H1 (cell line): ENCODE results near the gene KRT35. TPM values are rescaled to one million over a fixed set of nuclear protein-coding genes. Genes with fewer than 3 reads are reported as not detected.

ENCODE experiments used
- CTCF ChIA-PET: fragments of 300-600 bp; sonication (Branson Sonifier 250); formaldehyde crosslinking; loops from one replicate; lab custom pipeline; 2021; ENCODE audit not compliant: partially characterized antibody; lab: Charles Lee
- POLR2A ChIA-PET: fragments of 300-600 bp; sonication (Branson Sonifier 250); formaldehyde crosslinking; loops from one replicate; lab custom pipeline; 2021; ENCODE audit warnings: inconsistent platforms; ENCODE audit not compliant: partially characterized antibody; lab: Charles Lee
- DNase-seq, 2 experiments: peaks; one replicate each; pipeline versions ENCODE4 v3.0.0 to v3.0.0-alpha.2; 2010 to 2022; ENCODE audit warnings: low spot score in 2 of 2, low read depth in 1 of 2, mixed read lengths in 1 of 2
- FAIRE-seq: peaks from 2 replicates; lab custom pipeline; 2011; peaks lifted over from hg19 to GRCh38; lab: Jason Lieb, UNC
- H2AFZ ChIP-seq: 2 replicates; pipeline ENCODE4 v1.8.1; 2012; ENCODE audit warnings: low read length, inconsistent platforms
- H2AK5ac ChIP-seq: 2 replicates; pipeline ENCODE4 v1.6.1; 2013; ENCODE audit warnings: low read depth, low read length
- H2BK120ac ChIP-seq: replicated peaks from 2 replicates; pipeline ENCODE3; 2013; ENCODE audit warnings: low read depth, low read length, inconsistent platforms
- H2BK12ac ChIP-seq: 2 replicates; pipeline ENCODE4 v1.6.1; 2013; ENCODE audit warnings: low read depth, low read length
- H2BK15ac ChIP-seq: 2 replicates; pipeline ENCODE4 v1.6.1; 2013; ENCODE audit warnings: low read length
- H2BK20ac ChIP-seq: 2 replicates; pipeline ENCODE4 v1.6.1; 2013; ENCODE audit warnings: low read length
- H2BK5ac ChIP-seq: 2 replicates; pipeline ENCODE4 v1.6.1; 2013; ENCODE audit warnings: low read depth, low read length
- H3K14ac ChIP-seq: 2 replicates; pipeline ENCODE4 v1.6.1; 2013; ENCODE audit warnings: inconsistent platforms; ENCODE audit not compliant: insufficient read length
- H3K18ac ChIP-seq: 2 replicates; pipeline ENCODE4 v1.6.1; 2013; ENCODE audit warnings: low read length; ENCODE audit errors: extremely low read depth
- H3K23ac ChIP-seq: 2 replicates; pipeline ENCODE4 v1.6.1; 2013; ENCODE audit warnings: inconsistent platforms; ENCODE audit not compliant: insufficient read length
- H3K23me2 ChIP-seq: 2 replicates; pipeline ENCODE4 v1.6.1; 2013; ENCODE audit warnings: low read depth, low read length
- H3K27ac ChIP-seq: 2 replicates; pipeline ENCODE4 v1.6.1; 2011; ENCODE audit warnings: low read depth, low read length, inconsistent platforms
- H3K27me3 ChIP-seq, 4 experiments: replicated peaks in 1 of 4; 1 replicate in 1 of 4; 2 replicates in 3 of 4; pipeline versions ENCODE4 v1.6.1 to v1.8.1; 2011 to 2013; ENCODE audit warnings: low read length in 3 of 4, mild to moderate bottlenecking in 3 of 4, inconsistent platforms in 2 of 4, mixed read lengths in 2 of 4, moderate library complexity in 1 of 4; ENCODE audit not compliant: control insufficient read depth in 3 of 4, insufficient read depth in 3 of 4; ENCODE audit errors: extremely low read depth in 1 of 4
- H3K36me3 ChIP-seq, 4 experiments: 2 replicates each; pipeline versions ENCODE4 v1.6.1 to v1.8.1; 2011 to 2013; ENCODE audit warnings: mild to moderate bottlenecking in 4 of 4, low read length in 3 of 4, moderate library complexity in 2 of 4, control low read depth in 1 of 4, inconsistent platforms in 1 of 4; ENCODE audit not compliant: insufficient read depth in 4 of 4, control insufficient read depth in 2 of 4
- H3K4ac ChIP-seq: replicated peaks from 2 replicates; pipeline ENCODE3; 2013; ENCODE audit warnings: low read length, low read depth, mixed read lengths, inconsistent platforms; ENCODE audit not compliant: insufficient read length
- H3K4me1 ChIP-seq, 4 experiments: replicated peaks in 1 of 4; 1 replicate in 1 of 4; 2 replicates in 3 of 4; pipeline versions ENCODE4 v1.6.1 to v1.8.1; 2011 to 2013; ENCODE audit warnings: low read length in 3 of 4, inconsistent platforms in 2 of 4, mixed read lengths in 1 of 4; ENCODE audit not compliant: insufficient read depth in 4 of 4, control insufficient read depth in 3 of 4
- H3K4me2 ChIP-seq, 2 experiments: 2 replicates each; pipeline versions ENCODE4 v1.6.1 to v1.8.1; 2011 to 2013; ENCODE audit warnings: low read depth in 2 of 2, low read length in 2 of 2, control low read depth in 1 of 2, inconsistent platforms in 1 of 2, mild to moderate bottlenecking in 1 of 2; ENCODE audit not compliant: insufficient read depth in 1 of 2
- H3K4me3 ChIP-seq, 4 experiments: fragments of 200-600, 300-600 bp in 1 of 4; sonication (generic), shearing (Covaris generic), sonication (Bioruptor Twin) in 1 of 4; 2 replicates each; pipeline versions ENCODE4 v1.5.1 to v1.8.1; 2011 to 2016; ENCODE audit warnings: low read length in 4 of 4, low read depth in 3 of 4, control low read depth in 2 of 4, inconsistent platforms in 2 of 4, mild to moderate bottlenecking in 2 of 4, mixed read lengths in 1 of 4, moderate library complexity in 1 of 4; ENCODE audit not compliant: insufficient read depth in 2 of 4; ENCODE audit errors: extremely low read depth in 1 of 4
- H3K56ac ChIP-seq: replicated peaks from 2 replicates; pipeline ENCODE3; 2013; ENCODE audit warnings: low read depth, mild to moderate bottlenecking, mixed read lengths, low read length, inconsistent platforms; ENCODE audit not compliant: insufficient read length
- H3K79me1 ChIP-seq: 2 replicates; pipeline ENCODE4 v1.6.1; 2013; ENCODE audit warnings: low read depth, low read length, control low read depth
- H3K79me2 ChIP-seq, 2 experiments: 2 replicates each; pipeline versions ENCODE4 v1.6.1 to v1.8.1; 2012 to 2013; ENCODE audit warnings: low read length in 2 of 2, mild to moderate bottlenecking in 2 of 2, inconsistent platforms in 1 of 2; ENCODE audit not compliant: insufficient read depth in 2 of 2, control insufficient read depth in 1 of 2
- H3K9ac ChIP-seq, 4 experiments: replicated peaks in 1 of 4; 1 replicate in 1 of 4; 2 replicates in 3 of 4; pipeline versions ENCODE4 v1.6.1 to v1.8.1; 2011 to 2013; ENCODE audit warnings: low read depth in 3 of 4, low read length in 3 of 4, control low read depth in 2 of 4, mild to moderate bottlenecking in 2 of 4, moderate library complexity in 2 of 4, inconsistent platforms in 1 of 4; ENCODE audit errors: extremely low read depth in 1 of 4
- H3K9me3 ChIP-seq, 2 experiments: 2 replicates each; pipeline versions ENCODE4 v1.6.1 to v1.8.1; 2012 to 2013; ENCODE audit warnings: mild to moderate bottlenecking in 2 of 2, moderate library complexity in 2 of 2, control low read depth in 1 of 2, inconsistent platforms in 1 of 2, low read depth in 1 of 2, low read length in 1 of 2, mixed read lengths in 1 of 2; ENCODE audit not compliant: insufficient read depth in 2 of 2
- H4K20me1 ChIP-seq, 2 experiments: replicated peaks in 1 of 2; 2 replicates each; pipeline versions ENCODE3 to v1.8.1; 2011 to 2013; ENCODE audit warnings: inconsistent platforms in 2 of 2, low read length in 2 of 2, mild to moderate bottlenecking in 1 of 2; ENCODE audit not compliant: insufficient read depth in 2 of 2, control insufficient read depth in 1 of 2
- H4K5ac ChIP-seq: 2 replicates; pipeline ENCODE4 v1.6.1; 2013; ENCODE audit warnings: low read length, low read depth, mixed read lengths, inconsistent platforms; ENCODE audit not compliant: insufficient read length
- H4K8ac ChIP-seq: 2 replicates; pipeline ENCODE4 v1.8.0; 2013; ENCODE audit warnings: mild to moderate bottlenecking, moderate library complexity, low read length, inconsistent platforms; ENCODE audit not compliant: insufficient read depth; ENCODE audit errors: extremely low read depth
- H4K91ac ChIP-seq: replicated peaks from 2 replicates; pipeline ENCODE3; 2013; ENCODE audit warnings: low read length, mixed read lengths, inconsistent platforms; ENCODE audit not compliant: insufficient read length
- CREB1 ChIP-seq: IDR thresholded peaks from 2 replicates; pipeline ENCODE4 v1.6.1; 2012; ENCODE audit warnings: inconsistent platforms
- CTBP2 ChIP-seq: IDR thresholded peaks from 2 replicates; pipeline ENCODE4 v1.7.0; 2011; ENCODE audit warnings: borderline replicate concordance, mild to moderate bottlenecking, moderate library complexity, mixed read lengths, low read length; ENCODE audit not compliant: insufficient read depth, insufficient read length
- HDAC2 ChIP-seq, 2 experiments: fragments of 300-600 bp in 1 of 2; sonication (generic) in 1 of 2; IDR thresholded peaks; 2 replicates each; pipeline ENCODE4 v1.6.1; 2011 to 2012; ENCODE audit warnings: low read depth in 2 of 2, low read length in 2 of 2, mild to moderate bottlenecking in 2 of 2, moderate library complexity in 2 of 2, borderline replicate concordance in 1 of 2, inconsistent platforms in 1 of 2
- KDM5A ChIP-seq: fragments of 200-600 bp; IDR thresholded peaks from 2 replicates; pipeline ENCODE4 v1.7.1; 2012; ENCODE audit warnings: mild to moderate bottlenecking, low read length, inconsistent platforms, mixed read lengths
- POU5F1 ChIP-seq: IDR thresholded peaks from 2 replicates; pipeline ENCODE4 v1.6.1; 2011; ENCODE audit warnings: low read depth, mild to moderate bottlenecking, low read length, moderate library complexity
- TAF7 ChIP-seq: optimal IDR thresholded peaks from 2 replicates; pipeline ENCODE3; 2011; ENCODE audit warnings: low read depth, mild to moderate bottlenecking, inconsistent platforms, low read length, moderate library complexity, borderline replicate concordance
- ZNF274 ChIP-seq: IDR thresholded peaks from 2 replicates; pipeline ENCODE4 v1.7.0; 2012; ENCODE audit warnings: low read length, borderline replicate concordance; ENCODE audit errors: extremely low read depth
- WGBS, 2 experiments: shearing (Covaris generic) in 1 of 2; methylation state at CpG; one replicate each; pipeline versions ENCODE4 v1.1.6 to v1.1.7; 2013 to 2015; ENCODE audit warnings: low lambda C conversion rate in 2 of 2, mixed read lengths in 2 of 2, inconsistent platforms in 1 of 2, low coverage in 1 of 2, missing lambda C conversion rate in 1 of 2; ENCODE audit not compliant: insufficient replicate concordance in 2 of 2, insufficient coverage in 1 of 2, insufficient read length in 1 of 2; ENCODE audit errors: extremely low coverage in 1 of 2, missing lambda C conversion rate in 1 of 2; 5-methylcytosine and 5-hydroxymethylcytosine counted together
- polyA plus RNA-seq, 7 experiments: library from polyadenylated mRNA; depleted of rRNA in 3 of 7; stranded (reverse) in 5 of 7; unstranded in 2 of 7; fragments of >200 nt in 5 of 7; fragments of 200-250 nt in 2 of 7; gene quantifications; 1 replicate in 5 of 7; 2 replicates in 1 of 7; 4 replicates in 1 of 7; pipeline versions ENCODE4 v1.2.1 to v1.2.3, GENCODE V29; 2011 to 2013; ENCODE audit warnings: missing spikeins in 2 of 7, mixed read lengths in 2 of 7
- total RNA-seq: library from RNA; stranded (reverse); fragmentation: NEBNext Ultra II Directional; extraction: Animal tissue kit (Norgen Biotek cat#: 25700); gene quantifications from 2 replicates; pipeline ENCODE4 v1.2.1, GENCODE V29; 2021
- TF ChIP-seq, protein P1 (sequence below): IDR thresholded peaks from 2 replicates; pipeline ENCODE4 v1.6.1; 2012; ENCODE audit warnings: inconsistent platforms

Gene KRT35
- total and polyA plus RNA-seq, 2 of the 8 experiments (the other 6 are each of a cell fraction or from before 2014, with no cell fraction given) = not detected

DNA sequence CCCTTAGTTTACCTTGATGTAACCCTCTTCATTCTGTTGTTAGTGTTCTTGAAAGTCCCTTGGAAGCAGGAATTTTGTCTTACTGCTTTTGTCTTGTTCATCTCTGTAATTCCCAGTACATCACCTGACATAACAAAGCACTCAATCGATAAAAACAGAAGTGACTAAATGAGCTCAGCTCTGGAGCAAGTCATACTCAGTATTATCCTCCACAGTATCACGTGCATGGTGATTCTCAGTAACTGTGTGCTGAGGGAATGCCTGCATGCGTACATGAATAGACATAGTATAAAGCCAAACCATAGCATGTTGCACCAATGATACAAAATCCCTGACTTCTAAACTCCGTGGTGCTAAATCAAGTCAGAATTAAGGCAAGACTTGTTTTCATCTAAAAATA lies 47.4 kb downstream of the KRT35 start:
- H3K4me2 ChIP-seq = no peak overlapping the region
- H3K9me3 ChIP-seq = no peaks in the 10 kb centered on the region; a peak in 1 of 4 replicates
- H2BK120ac ChIP-seq = no peak overlapping the region
- H3K56ac ChIP-seq = no peak overlapping the region
- no peaks in the 10 kb centered on the region for H4K20me1 ChIP-seq
- no peak overlapping the region for H2AK5ac ChIP-seq
- H3K23me2 ChIP-seq = no peaks in the 10 kb centered on the region
- no peak overlapping the region for H4K91ac ChIP-seq
- H2BK5ac ChIP-seq = no peak overlapping the region
- CTCF ChIA-PET = interaction anchor here (0.6 to 2.0 kb wide), 7 partner anchors 10 to 191 kb away, joined by 3 to 11 read pairs (median 5); partner anchors contain the start of genes KRT17 and KRT37
- no peaks in the 10 kb centered on the region for H3K27me3 ChIP-seq
- no peaks in the 10 kb centered on the region for H3K79me1 ChIP-seq
- H3K4me1 ChIP-seq = peaks cover 0 to 3% (median 0%) of the 10 kb centered on the region in 4 experiments; a peak in 1 of 7 replicates
- H2AFZ ChIP-seq = no peak overlapping the region
- WGBS, 2 experiments = 66% methylated on average over 4 of the region's 4 CpGs; no CpG with 5 or more reads in 1 of the 2 experiments
- no peak overlapping the region for H3K23ac ChIP-seq
- no peak overlapping the region for H3K18ac ChIP-seq
- H3K4me3 ChIP-seq = no peak overlapping the region
- DNase-seq (no peak), FAIRE-seq (no peak)
- no peaks in the 10 kb centered on the region for H3K36me3 ChIP-seq
- no peak overlapping the region for H3K9ac ChIP-seq
- H2BK12ac ChIP-seq = no peak overlapping the region
- no peak overlapping the region for H2BK15ac ChIP-seq
- no peak overlapping the region for H4K5ac ChIP-seq
- H3K14ac ChIP-seq = no peak overlapping the region
- no peak for TF ChIP-seq POU5F1
- no peak for TF ChIP-seq CREB1
- TF ChIP-seq HDAC2 (IDR thresholded peaks at IDR 0.05; ENCODE audit: borderline replicate concordance in 1 of 2, low read depth in 2 of 2, low read length in 2 of 2) = no peak
- no peak for TF ChIP-seq CTBP2
- TF ChIP-seq, protein P1, sequence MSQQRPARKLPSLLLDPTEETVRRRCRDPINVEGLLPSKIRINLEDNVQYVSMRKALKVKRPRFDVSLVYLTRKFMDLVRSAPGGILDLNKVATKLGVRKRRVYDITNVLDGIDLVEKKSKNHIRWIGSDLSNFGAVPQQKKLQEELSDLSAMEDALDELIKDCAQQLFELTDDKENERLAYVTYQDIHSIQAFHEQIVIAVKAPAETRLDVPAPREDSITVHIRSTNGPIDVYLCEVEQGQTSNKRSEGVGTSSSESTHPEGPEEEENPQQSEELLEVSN = no peak
- no peak for TF ChIP-seq KDM5A
- TF ChIP-seq TAF7 = no peak
- TF ChIP-seq ZNF274 = no peak
- TF ChIP-seq, all 59 proteins: peak for 0
- POLR2A ChIA-PET = no interaction called here
- no peak overlapping the region for H4K8ac ChIP-seq
- H3K79me2 ChIP-seq = no peaks in the 10 kb centered on the region
- H3K4ac ChIP-seq = no peak overlapping the region
- no peak overlapping the region for H3K27ac ChIP-seq
- no peak overlapping the region for H2BK20ac ChIP-seq
